Neutrophil (primary cell): Measurements from ENCODE around the gene SPANXN2.

Source experiments
- H3K27ac ChIP-seq: fragments of 200-600 bp; sonication (generic); 2 replicates; pipeline ENCODE4 v1.5.1; 2016; ENCODE audit warnings: mild to moderate bottlenecking, moderate library complexity
- H3K27me3 ChIP-seq: fragments of 200-600 bp; sonication (generic); 2 replicates; pipeline ENCODE4 v1.6.0; 2016; ENCODE audit warnings: mild to moderate bottlenecking
- H3K36me3 ChIP-seq: fragments of 200-600 bp; sonication (generic); 2 replicates; pipeline ENCODE4 v1.5.1; 2017
- H3K4me1 ChIP-seq, 2 experiments: fragments of 200-600 bp in 1 of 2; sonication (generic) in 1 of 2; 1 replicate in 1 of 2; 2 replicates in 1 of 2; pipeline versions ENCODE4 v1.5.1 to v1.6.1; 2013 to 2016; ENCODE audit warnings: low read depth in 1 of 2, low read length in 1 of 2, mild to moderate bottlenecking in 1 of 2, moderate library complexity in 1 of 2; ENCODE audit not compliant: control insufficient read depth in 1 of 2, insufficient read depth in 1 of 2
- H3K4me3 ChIP-seq, 2 experiments: fragments of 200-600 bp in 1 of 2; sonication (generic) in 1 of 2; 1 replicate in 1 of 2; 2 replicates in 1 of 2; pipeline ENCODE4 v1.5.1; 2013 to 2016; ENCODE audit warnings: low read depth in 1 of 2, low read length in 1 of 2, mild to moderate bottlenecking in 1 of 2, moderate library complexity in 1 of 2
- H3K9me3 ChIP-seq: fragments of 200-600 bp; sonication (generic); 2 replicates; pipeline ENCODE4 v1.5.1; 2016
- CTCF ChIP-seq: fragments of 200-600 bp; sonication (generic); IDR thresholded peaks from 2 replicates; pipeline ENCODE4 v1.5.1; 2016; ENCODE audit warnings: antibody characterized with exemption

SPANXN2 gene

GRCh38 chrX:143726296-143726695 is 5.7 kb upstream of the SPANXN2 start:
- Histone ChIP-seq H3K9me3 (no peaks in the 10 kb centered on the region), H3K36me3 (no peaks in the 10 kb centered on the region), H3K27me3 (no peaks in the 10 kb centered on the region), H3K4me1 (no peaks in the 10 kb centered on the region), H3K27ac (no peak overlapping the region), H3K4me3 (no peak overlapping the region)
- TF ChIP-seq CTCF: no peak

GRCh38 chrX:143701460-143701859 is 19.1 kb downstream of the SPANXN2 start:
- Histone ChIP-seq H3K9me3 (no peaks in the 10 kb centered on the region), H3K36me3 (no peaks in the 10 kb centered on the region), H3K4me1 (no peaks in the 10 kb centered on the region), H3K27ac (no peak overlapping the region), H3K27me3 (no peaks in the 10 kb centered on the region), H3K4me3 (no peak overlapping the region)
- TF ChIP-seq CTCF: no peak

GRCh38 chrX:143694885-143695284 is 25.7 kb downstream of the SPANXN2 start:
- Histone ChIP-seq H3K27me3 (no peaks in the 10 kb centered on the region), H3K27ac (no peak overlapping the region), H3K4me3 (no peak overlapping the region), H3K4me1 (no peaks in the 10 kb centered on the region), H3K36me3 (no peaks in the 10 kb centered on the region), H3K9me3 (no peaks in the 10 kb centered on the region)
- no peak for TF ChIP-seq CTCF

- TF ChIP-seq CTCF: no peak
- no peaks in the 10 kb centered on the region for H3K36me3 ChIP-seq
- H3K9me3 ChIP-seq: no peaks in the 10 kb centered on the region
- H3K27ac ChIP-seq: no peak overlapping the region
- H3K4me3 ChIP-seq: no peak overlapping the region
- no peaks in the 10 kb centered on the region for H3K4me1 ChIP-seq
- H3K27me3 ChIP-seq: no peaks in the 10 kb centered on the region
Measured at GRCh38 chrX:143683486-143683885, 37.1 kb downstream of the SPANXN2 start.

DNA sequence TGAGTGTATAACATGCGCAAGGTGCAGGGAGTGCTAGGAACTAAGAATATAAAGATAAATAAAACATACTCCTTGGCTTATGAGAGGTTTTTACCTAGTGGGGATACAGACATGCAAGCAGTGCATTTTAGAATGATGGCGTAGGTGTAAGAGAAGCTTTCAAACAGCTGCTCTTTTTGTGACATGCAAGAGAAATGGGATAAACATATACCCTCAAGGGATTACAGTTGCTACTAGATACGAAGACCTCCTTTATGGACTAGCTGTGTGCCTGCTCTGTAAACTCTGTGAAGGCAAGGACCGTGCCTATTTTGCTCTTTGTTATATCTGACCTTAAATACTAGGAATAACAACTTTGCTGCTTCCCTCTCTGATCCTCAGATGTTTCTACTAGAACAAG is 45.6 kb downstream of the SPANXN2 start:
- no peak overlapping the region for H3K27ac ChIP-seq
- no peak for TF ChIP-seq CTCF
- no peaks in the 10 kb centered on the region for H3K9me3 ChIP-seq
- no peaks in the 10 kb centered on the region for H3K36me3 ChIP-seq
- H3K27me3 ChIP-seq: no peaks in the 10 kb centered on the region
- H3K4me3 ChIP-seq: no peak overlapping the region
- no peaks in the 10 kb centered on the region for H3K4me1 ChIP-seq

DNA sequence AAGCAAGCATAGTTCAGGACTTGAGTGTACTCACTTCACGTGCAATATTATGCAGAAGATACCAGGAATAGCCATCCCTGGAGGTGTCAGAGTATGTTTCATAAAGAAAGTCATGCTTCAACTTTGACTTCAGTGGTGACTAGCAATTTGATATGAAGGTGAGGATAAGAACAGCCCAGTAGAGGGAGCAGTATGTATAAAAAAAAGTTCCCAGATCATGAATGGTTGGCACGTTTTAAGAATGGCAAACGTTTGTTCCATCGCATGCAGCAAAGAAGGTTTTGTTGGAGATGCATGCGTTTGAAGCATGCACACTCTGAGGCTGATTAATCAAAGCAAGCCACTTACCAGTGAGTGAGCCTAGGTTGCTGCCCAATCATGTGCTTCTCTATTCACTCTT is 51.2 kb downstream of the SPANXN2 start:
- Histone ChIP-seq H3K4me1 (no peaks in the 10 kb centered on the region), H3K4me3 (no peak overlapping the region), H3K27me3 (no peaks in the 10 kb centered on the region), H3K27ac (no peak overlapping the region), H3K9me3 (no peaks in the 10 kb centered on the region), H3K36me3 (no peaks in the 10 kb centered on the region)
- no peak for TF ChIP-seq CTCF
